H1 (cell line): ENCODE measurements around the gene EHD4. TPM values are rescaled to one million over a fixed set of nuclear protein-coding genes. Genes with fewer than 3 reads are reported as not detected.

Source experiments
- CBX8 ChIP-seq: fragments of 300-800, 300-1000 bp; sonication (generic); IDR thresholded peaks from 2 replicates; pipeline ENCODE4 v1.7.1; 2016; ENCODE audit warnings: low read depth, low read length, borderline replicate concordance
- CREB1 ChIP-seq: IDR thresholded peaks from 2 replicates; pipeline ENCODE4 v1.6.1; 2012; ENCODE audit warnings: inconsistent platforms
- EGR1 ChIP-seq: IDR thresholded peaks from 2 replicates; pipeline ENCODE4 v1.6.1; 2011; ENCODE audit warnings: low read depth, low read length, borderline replicate concordance
- HDAC2 ChIP-seq, 2 experiments: fragments of 300-600 bp in 1 of 2; sonication (generic) in 1 of 2; IDR thresholded peaks; 2 replicates each; pipeline ENCODE4 v1.6.1; 2011 to 2012; ENCODE audit warnings: low read depth in 2 of 2, low read length in 2 of 2, mild to moderate bottlenecking in 2 of 2, moderate library complexity in 2 of 2, borderline replicate concordance in 1 of 2, inconsistent platforms in 1 of 2
- RAD21 ChIP-seq, 2 experiments: IDR thresholded peaks in 1 of 2; conservative IDR thresholded peaks in 1 of 2; 2 replicates each; pipeline ENCODE4 v1.6.1; 2011; ENCODE audit warnings: low read depth in 2 of 2, low read length in 2 of 2, improper control_type of control experiment in 1 of 2, inconsistent platforms in 1 of 2, mild to moderate bottlenecking in 1 of 2, moderate library complexity in 1 of 2
- RXRA ChIP-seq: IDR thresholded peaks from 2 replicates; pipeline ENCODE4 v1.6.1; 2011; ENCODE audit warnings: low read depth, mild to moderate bottlenecking, low read length, moderate library complexity; ENCODE audit not compliant: insufficient read depth
- SP1 ChIP-seq: IDR thresholded peaks from 2 replicates; pipeline ENCODE4 v1.6.1; 2011; ENCODE audit warnings: low read depth, low read length
- TAF7 ChIP-seq: optimal IDR thresholded peaks from 2 replicates; pipeline ENCODE3; 2011; ENCODE audit warnings: low read depth, mild to moderate bottlenecking, inconsistent platforms, low read length, moderate library complexity, borderline replicate concordance
- TBP ChIP-seq: IDR thresholded peaks from 2 replicates; pipeline ENCODE4 v1.6.1; 2011; ENCODE audit warnings: low read depth, low read length, improper control_type of control experiment
- polyA plus RNA-seq, 7 experiments: library from polyadenylated mRNA; depleted of rRNA in 3 of 7; stranded (reverse) in 5 of 7; unstranded in 2 of 7; fragments of >200 nt in 5 of 7; fragments of 200-250 nt in 2 of 7; gene quantifications; 1 replicate in 5 of 7; 2 replicates in 1 of 7; 4 replicates in 1 of 7; pipeline versions ENCODE4 v1.2.1 to v1.2.3, GENCODE V29; 2011 to 2013; ENCODE audit warnings: missing spikeins in 2 of 7, mixed read lengths in 2 of 7
- total RNA-seq: library from RNA; stranded (reverse); fragmentation: NEBNext Ultra II Directional; extraction: Animal tissue kit (Norgen Biotek cat#: 25700); gene quantifications from 2 replicates; pipeline ENCODE4 v1.2.1, GENCODE V29; 2021
- TF ChIP-seq, protein P1 (sequence below): fragments of 300-600 bp; sonication (generic); IDR thresholded peaks from 2 replicates; pipeline ENCODE4 v1.7.1; 2012; ENCODE audit warnings: low read length, moderate library complexity, mild to moderate bottlenecking, inconsistent platforms; ENCODE audit not compliant: insufficient replicate concordance
- TF ChIP-seq, protein P2 (sequence below): IDR thresholded peaks from 2 replicates; pipeline ENCODE4 v1.6.1; 2011; ENCODE audit warnings: low read depth, mild to moderate bottlenecking, low read length; ENCODE audit not compliant: insufficient read depth

Gene EHD4
- total and polyA plus RNA-seq, 2 of the 8 experiments (the other 6 are each of a cell fraction or from before 2014, with no cell fraction given): 17.5 to 24.5 TPM

DNA sequence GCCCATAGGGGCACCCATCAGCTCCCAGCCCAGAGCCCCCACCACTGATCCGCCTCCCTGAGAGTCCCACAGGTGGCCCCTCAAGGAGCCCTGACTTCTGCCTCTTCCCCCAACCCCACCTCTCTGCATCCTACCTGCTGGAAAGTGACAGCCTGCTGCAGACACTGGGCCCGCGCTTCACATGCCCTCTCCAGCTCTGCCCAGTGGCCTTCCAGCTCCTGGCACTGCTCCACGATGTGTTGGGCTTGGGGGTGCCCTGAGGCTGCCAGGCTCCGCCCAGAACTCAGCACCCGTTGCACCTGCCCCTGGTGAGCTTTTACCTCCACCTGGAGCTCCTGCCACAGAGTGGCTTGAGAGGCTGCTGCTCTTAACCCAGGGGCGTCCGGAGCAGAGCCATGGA, 98.6 kb downstream of the EHD4 start (continued):
- TF ChIP-seq, protein P1, sequence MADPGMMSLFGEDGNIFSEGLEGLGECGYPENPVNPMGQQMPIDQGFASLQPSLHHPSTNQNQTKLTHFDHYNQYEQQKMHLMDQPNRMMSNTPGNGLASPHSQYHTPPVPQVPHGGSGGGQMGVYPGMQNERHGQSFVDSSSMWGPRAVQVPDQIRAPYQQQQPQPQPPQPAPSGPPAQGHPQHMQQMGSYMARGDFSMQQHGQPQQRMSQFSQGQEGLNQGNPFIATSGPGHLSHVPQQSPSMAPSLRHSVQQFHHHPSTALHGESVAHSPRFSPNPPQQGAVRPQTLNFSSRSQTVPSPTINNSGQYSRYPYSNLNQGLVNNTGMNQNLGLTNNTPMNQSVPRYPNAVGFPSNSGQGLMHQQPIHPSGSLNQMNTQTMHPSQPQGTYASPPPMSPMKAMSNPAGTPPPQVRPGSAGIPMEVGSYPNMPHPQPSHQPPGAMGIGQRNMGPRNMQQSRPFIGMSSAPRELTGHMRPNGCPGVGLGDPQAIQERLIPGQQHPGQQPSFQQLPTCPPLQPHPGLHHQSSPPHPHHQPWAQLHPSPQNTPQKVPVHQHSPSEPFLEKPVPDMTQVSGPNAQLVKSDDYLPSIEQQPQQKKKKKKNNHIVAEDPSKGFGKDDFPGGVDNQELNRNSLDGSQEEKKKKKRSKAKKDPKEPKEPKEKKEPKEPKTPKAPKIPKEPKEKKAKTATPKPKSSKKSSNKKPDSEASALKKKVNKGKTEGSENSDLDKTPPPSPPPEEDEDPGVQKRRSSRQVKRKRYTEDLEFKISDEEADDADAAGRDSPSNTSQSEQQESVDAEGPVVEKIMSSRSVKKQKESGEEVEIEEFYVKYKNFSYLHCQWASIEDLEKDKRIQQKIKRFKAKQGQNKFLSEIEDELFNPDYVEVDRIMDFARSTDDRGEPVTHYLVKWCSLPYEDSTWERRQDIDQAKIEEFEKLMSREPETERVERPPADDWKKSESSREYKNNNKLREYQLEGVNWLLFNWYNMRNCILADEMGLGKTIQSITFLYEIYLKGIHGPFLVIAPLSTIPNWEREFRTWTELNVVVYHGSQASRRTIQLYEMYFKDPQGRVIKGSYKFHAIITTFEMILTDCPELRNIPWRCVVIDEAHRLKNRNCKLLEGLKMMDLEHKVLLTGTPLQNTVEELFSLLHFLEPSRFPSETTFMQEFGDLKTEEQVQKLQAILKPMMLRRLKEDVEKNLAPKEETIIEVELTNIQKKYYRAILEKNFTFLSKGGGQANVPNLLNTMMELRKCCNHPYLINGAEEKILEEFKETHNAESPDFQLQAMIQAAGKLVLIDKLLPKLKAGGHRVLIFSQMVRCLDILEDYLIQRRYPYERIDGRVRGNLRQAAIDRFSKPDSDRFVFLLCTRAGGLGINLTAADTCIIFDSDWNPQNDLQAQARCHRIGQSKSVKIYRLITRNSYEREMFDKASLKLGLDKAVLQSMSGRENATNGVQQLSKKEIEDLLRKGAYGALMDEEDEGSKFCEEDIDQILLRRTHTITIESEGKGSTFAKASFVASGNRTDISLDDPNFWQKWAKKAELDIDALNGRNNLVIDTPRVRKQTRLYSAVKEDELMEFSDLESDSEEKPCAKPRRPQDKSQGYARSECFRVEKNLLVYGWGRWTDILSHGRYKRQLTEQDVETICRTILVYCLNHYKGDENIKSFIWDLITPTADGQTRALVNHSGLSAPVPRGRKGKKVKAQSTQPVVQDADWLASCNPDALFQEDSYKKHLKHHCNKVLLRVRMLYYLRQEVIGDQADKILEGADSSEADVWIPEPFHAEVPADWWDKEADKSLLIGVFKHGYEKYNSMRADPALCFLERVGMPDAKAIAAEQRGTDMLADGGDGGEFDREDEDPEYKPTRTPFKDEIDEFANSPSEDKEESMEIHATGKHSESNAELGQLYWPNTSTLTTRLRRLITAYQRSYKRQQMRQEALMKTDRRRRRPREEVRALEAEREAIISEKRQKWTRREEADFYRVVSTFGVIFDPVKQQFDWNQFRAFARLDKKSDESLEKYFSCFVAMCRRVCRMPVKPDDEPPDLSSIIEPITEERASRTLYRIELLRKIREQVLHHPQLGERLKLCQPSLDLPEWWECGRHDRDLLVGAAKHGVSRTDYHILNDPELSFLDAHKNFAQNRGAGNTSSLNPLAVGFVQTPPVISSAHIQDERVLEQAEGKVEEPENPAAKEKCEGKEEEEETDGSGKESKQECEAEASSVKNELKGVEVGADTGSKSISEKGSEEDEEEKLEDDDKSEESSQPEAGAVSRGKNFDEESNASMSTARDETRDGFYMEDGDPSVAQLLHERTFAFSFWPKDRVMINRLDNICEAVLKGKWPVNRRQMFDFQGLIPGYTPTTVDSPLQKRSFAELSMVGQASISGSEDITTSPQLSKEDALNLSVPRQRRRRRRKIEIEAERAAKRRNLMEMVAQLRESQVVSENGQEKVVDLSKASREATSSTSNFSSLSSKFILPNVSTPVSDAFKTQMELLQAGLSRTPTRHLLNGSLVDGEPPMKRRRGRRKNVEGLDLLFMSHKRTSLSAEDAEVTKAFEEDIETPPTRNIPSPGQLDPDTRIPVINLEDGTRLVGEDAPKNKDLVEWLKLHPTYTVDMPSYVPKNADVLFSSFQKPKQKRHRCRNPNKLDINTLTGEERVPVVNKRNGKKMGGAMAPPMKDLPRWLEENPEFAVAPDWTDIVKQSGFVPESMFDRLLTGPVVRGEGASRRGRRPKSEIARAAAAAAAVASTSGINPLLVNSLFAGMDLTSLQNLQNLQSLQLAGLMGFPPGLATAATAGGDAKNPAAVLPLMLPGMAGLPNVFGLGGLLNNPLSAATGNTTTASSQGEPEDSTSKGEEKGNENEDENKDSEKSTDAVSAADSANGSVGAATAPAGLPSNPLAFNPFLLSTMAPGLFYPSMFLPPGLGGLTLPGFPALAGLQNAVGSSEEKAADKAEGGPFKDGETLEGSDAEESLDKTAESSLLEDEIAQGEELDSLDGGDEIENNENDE: no peak
- TF ChIP-seq EGR1: no peak
- TF ChIP-seq HDAC2 (IDR thresholded peaks at IDR 0.05; ENCODE audit: borderline replicate concordance in 1 of 2, low read depth in 2 of 2, low read length in 2 of 2): no peak
- no peak for TF ChIP-seq CREB1
- no peak for TF ChIP-seq CBX8
- no peak for TF ChIP-seq TAF7
- no peak for TF ChIP-seq TBP
- TF ChIP-seq RXRA: no peak
- TF ChIP-seq SP1: no peak
- TF ChIP-seq, protein P2, sequence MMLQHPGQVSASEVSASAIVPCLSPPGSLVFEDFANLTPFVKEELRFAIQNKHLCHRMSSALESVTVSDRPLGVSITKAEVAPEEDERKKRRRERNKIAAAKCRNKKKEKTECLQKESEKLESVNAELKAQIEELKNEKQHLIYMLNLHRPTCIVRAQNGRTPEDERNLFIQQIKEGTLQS: no peak
- TF ChIP-seq RAD21 (IDR thresholded peaks at IDR 0.05 in 1 of 2, conservative IDR thresholded peaks at IDR 0.05 in 1 of 2; ENCODE audit: low read depth in 2 of 2, low read length in 2 of 2): no peak
